C4-2B (cell line): Measurements from ENCODE around the gene XYLT1.

Experiments
- H3K27ac ChIP-seq: fragments of 450-650 bp; 2 replicates; pipeline ENCODE4 v1.5.1; 2017
- ZFX ChIP-seq: fragments of 450-650 bp; IDR thresholded peaks from 2 replicates; pipeline ENCODE4 v1.6.1; 2017
- TF ChIP-seq, protein P1 (sequence below): fragments of 450-650 bp; conservative IDR thresholded peaks from 2 replicates; pipeline ENCODE4 v1.5.1; 2017; ENCODE audit warnings: mild to moderate bottlenecking

Gene XYLT1

DNA sequence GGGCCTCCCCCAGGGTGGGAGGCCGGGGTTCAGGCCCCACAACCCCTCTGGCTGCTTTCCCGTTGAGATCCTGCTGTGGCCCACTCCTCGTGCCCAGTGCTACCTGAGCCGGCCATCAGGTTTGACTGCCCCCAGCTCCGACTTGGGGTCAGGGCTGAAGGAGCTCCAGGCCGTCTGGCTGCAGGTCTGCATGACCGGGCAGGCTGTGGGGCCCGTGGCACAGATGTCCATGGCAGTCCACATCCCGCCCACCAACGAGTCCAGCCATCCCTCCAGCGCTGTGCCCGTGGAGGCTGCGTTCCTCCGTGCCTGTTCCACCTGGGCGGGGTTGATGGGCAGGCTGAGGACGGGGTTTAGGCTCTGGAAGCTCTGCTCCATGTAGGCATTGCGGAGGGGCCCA lies 362.2 kb downstream of the XYLT1 start:
- H3K27ac ChIP-seq = no peak overlapping the region
- TF ChIP-seq, protein P1, sequence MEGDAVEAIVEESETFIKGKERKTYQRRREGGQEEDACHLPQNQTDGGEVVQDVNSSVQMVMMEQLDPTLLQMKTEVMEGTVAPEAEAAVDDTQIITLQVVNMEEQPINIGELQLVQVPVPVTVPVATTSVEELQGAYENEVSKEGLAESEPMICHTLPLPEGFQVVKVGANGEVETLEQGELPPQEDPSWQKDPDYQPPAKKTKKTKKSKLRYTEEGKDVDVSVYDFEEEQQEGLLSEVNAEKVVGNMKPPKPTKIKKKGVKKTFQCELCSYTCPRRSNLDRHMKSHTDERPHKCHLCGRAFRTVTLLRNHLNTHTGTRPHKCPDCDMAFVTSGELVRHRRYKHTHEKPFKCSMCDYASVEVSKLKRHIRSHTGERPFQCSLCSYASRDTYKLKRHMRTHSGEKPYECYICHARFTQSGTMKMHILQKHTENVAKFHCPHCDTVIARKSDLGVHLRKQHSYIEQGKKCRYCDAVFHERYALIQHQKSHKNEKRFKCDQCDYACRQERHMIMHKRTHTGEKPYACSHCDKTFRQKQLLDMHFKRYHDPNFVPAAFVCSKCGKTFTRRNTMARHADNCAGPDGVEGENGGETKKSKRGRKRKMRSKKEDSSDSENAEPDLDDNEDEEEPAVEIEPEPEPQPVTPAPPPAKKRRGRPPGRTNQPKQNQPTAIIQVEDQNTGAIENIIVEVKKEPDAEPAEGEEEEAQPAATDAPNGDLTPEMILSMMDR = no peak
- TF ChIP-seq ZFX = no peak

DNA sequence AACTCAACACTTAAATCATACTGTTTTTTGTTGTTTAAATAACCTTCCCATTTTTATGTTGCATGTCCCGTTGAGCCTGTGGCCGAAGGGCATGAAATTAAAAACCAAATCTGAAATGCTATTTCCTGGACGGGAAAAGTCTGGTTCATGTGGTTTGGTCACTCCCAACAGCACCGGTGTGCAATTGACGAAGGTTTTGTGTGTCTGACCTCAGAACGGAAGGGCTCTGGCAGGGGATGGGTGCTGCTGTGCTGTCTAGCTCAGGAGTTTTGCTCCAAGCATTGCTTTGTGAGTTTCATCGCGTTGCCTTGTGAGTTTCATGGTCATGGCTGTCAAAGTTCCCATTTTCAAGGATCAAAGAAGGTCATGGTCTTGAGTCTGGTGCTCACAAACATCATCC lies 363.3 kb downstream of the XYLT1 start:
- TF ChIP-seq, protein P1 = no peak
- no peak for TF ChIP-seq ZFX
- no peak overlapping the region for H3K27ac ChIP-seq

DNA sequence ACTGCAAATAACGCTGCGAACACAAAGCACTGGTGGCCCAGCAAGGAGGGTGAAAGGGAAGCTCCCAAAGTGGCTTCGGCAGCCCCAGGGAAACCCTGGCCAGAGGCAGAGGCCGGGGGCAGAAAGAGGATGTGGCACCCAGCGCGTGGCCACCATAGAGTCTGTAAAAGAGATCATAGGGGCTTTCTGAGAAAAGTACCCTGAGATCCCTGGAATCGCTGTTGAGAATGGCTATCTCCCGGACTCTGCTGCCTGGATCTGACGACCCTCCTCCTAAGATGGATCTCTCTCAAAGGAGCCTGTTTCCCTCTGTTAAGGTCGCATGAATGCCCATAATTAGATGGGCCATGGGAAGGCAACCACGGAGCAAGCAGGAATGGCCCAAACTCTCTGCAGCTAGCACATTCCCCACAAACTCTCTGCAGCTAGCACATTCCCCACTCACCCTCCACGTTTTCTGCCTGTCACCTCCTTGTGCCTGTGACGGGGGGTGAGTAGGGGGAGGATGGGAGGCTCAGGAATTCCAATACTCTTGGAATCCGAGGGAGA lies 364.4 kb downstream of the XYLT1 start:
- H3K27ac ChIP-seq = no peak overlapping the region
- TF ChIP-seq, protein P1 = no peak
- TF ChIP-seq ZFX = no peak

DNA sequence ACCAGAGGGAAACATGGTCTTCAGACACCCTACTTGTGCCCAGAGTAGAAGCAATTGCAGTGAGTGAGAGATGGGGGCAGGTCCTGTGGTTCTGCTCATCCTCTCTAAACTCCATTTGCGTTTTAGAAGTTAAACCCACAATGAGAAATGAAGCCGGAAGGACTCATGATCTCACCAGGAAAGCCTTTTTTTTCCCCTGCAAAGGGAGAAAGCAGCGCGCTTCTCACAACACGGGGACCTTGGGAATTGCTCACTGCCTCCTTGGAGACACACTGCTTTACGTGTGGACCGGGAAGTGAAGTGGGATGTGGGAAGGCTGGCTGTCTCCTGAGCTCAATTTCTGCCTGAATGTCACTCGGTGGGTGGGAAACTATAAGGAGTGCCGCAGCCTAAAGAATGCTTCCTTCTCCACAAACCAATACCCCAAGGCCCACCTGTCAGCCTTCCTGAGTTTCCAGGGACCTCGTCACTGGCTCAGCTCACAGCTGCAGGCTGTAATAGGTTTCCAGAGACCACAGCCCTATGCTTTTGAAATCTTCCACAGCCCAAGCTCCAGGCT lies 365.4 kb downstream of the XYLT1 start:
- TF ChIP-seq ZFX = no peak
- TF ChIP-seq, protein P1 = no peak
- H3K27ac ChIP-seq = no peak overlapping the region

DNA sequence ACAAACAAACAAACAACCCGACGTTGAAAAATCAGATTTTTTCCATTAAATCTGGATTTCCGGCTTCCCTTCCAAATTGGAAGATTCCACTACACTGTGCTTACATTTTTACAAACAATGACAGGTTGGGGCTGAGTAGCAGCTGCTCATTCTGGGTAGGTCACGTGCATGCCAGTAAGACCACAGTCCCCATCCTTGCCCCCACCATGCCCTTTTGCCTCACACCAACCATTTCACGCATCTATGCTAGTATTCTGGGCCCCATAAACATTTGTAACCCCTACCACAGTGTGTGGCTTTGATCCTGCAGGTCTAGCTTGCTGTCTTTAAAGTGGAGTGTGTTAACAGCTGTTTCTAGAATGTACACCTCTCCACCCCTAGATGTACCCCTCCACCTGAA lies 366.1 kb downstream of the XYLT1 start:
- no peak overlapping the region for H3K27ac ChIP-seq
- TF ChIP-seq, protein P1 = no peak
- TF ChIP-seq ZFX = no peak

DNA sequence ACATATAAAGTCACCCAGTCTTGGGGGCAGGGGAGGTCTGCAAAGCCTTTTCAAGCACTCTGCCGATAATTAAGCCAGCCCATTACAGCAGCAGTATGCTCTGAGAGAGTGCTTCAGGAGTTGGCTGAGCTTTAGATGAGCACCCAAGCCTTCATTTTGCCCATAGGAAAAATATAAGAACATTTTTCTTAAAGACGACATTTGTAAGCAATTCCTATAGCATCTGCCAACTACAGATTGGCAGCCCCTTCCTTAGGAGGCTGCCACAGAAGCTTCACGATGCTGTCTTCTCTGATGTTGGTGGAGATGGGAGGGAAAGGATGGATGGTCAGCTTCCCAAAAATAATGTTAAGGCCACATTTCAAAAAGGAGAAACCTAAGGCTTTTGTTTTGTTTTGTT lies 367.5 kb downstream of the XYLT1 start:
- H3K27ac ChIP-seq = no peak overlapping the region
- TF ChIP-seq ZFX = no peak
- TF ChIP-seq, protein P1 = no peak

DNA sequence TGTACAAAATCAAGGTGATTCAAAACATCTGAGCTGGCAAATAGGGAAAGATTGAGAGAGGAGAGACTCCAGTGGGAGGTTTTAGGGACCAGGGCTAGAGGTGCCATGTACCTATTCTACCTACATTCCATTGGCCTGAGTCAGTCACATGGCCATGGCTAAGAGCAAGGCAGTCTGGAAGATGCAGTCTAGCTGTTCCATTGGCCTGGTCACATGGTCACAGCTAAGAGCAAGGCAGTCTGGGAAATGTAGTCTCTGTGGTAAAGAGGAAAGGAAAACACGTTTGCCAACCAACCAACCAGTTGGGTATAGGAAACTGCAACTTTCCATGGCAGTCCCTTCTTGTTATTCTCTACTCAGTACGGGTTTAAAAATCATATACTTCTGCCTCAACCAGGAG lies 369.1 kb downstream of the XYLT1 start:
- H3K27ac ChIP-seq = no peak overlapping the region

More for the DNA sequence above, 369.1 kb downstream of the XYLT1 start:
- no peak for TF ChIP-seq ZFX
- TF ChIP-seq, protein P1 = no peak
